NOMO-1 treated with DMSO at 0.1 percent for 48 hours (cell line): ENCODE measurements around the gene CUL1.
"Not testable (repeated sequence)": the region's sequence is repeated elsewhere in the genome, so short reads cannot be mapped to it uniquely, and the experiment has no call there.

ENCODE experiments used
- DNase-seq: peaks from one replicate; lab custom pipeline; 2025; ENCODE audit not compliant: unreplicated experiment; lab: John Stamatoyannopoulos, UW

Gene CUL1

DNA sequence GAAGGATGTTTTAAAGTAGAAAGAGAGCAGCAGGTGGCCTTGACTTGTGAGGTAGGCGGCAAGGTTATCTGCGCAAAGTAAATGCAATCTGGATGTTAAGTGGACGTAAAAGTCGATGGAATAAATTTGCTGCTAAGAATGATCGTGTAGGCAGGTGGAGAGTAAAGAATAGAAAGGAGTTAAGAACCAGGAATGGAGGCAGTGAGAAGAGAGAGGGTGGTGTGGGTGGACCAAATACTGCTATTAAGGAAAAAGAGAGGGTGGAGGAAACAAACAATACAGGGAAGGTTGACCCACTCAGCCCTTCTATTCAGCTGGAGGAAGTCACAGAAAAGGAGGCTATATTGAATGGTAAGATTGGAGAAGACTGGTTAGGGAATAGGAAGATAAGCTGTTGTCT lies 1.9 kb upstream of the CUL1 start:
- no peak for DNase-seq

DNA sequence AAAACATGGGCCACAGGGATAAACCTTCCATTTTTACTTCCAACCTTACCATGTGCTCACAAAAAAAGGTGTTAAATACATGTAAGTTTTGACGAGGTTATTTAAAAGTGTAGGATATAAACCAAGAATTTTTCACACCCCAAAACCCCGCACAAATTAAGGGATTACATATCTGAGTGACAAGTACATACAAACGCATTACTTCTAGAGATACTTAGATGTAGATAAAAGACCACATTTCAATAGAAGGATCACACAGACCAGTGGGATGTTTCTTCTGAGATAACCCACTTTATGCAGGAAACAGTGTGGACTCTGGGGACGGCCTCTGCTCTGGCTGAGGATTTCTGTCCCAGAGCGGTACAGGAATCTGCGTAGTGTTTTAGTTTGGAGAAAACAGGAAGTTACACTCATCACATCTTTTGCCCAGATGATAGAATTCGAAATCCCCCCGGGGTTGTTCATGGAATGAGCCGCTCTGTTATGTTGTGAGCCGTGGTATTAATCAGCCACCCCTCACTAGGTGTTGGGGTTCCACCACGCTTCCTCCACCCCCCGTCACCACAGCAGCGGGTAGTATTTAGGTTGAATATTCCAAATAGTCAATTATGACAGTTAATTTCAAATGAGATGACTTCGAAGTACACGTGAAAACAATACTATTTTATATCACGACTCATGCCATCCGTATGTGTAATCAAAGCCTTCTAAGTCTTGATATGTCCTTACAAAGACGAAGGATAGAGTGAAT lies 1.3 kb upstream of the CUL1 start:
- DNase-seq: no peak

- DNase-seq: no peak
These were observed 701 bp upstream of the CUL1 start for GRCh38 chr7:148698007-148698396.

DNA sequence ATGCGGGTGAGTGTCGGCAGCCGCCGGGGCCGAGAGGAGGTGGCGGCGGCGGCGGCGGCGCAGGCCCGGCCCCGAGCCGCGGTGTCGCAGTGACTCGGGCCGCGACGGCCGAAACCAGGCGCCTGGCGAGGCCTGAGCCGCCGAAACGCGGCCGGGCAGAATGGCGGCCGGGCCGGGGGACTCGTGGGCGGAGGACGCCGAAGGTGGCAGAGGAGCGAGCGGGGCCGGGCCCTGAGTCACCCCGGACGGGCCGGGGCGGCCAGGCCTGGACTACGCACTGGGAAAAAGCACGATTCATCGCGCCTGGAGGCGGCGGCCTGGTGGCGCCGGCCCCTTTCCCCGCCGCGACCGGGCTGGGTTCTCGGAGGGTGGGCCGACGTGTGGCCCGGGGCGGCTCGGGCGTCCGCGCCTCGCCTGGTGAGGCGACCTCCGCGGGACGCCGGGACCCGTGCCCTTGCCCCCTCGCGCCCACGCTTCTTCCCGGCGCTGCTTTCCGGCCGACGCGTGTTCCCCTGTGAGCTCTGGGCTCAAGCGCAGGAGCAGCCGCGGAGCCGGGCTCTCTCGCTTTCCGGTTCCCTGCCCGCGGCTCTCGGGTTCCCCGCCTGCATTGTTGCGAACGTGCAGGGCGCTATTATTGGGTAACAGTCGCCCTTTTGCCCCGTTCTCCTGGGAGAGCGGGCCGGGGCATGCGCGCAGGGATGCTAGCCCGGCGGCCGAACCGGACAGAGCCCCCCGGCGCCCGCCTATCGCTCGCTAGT lies 500 bp downstream of the CUL1 start:
- DNase-seq: peak; percentile 25

DNA sequence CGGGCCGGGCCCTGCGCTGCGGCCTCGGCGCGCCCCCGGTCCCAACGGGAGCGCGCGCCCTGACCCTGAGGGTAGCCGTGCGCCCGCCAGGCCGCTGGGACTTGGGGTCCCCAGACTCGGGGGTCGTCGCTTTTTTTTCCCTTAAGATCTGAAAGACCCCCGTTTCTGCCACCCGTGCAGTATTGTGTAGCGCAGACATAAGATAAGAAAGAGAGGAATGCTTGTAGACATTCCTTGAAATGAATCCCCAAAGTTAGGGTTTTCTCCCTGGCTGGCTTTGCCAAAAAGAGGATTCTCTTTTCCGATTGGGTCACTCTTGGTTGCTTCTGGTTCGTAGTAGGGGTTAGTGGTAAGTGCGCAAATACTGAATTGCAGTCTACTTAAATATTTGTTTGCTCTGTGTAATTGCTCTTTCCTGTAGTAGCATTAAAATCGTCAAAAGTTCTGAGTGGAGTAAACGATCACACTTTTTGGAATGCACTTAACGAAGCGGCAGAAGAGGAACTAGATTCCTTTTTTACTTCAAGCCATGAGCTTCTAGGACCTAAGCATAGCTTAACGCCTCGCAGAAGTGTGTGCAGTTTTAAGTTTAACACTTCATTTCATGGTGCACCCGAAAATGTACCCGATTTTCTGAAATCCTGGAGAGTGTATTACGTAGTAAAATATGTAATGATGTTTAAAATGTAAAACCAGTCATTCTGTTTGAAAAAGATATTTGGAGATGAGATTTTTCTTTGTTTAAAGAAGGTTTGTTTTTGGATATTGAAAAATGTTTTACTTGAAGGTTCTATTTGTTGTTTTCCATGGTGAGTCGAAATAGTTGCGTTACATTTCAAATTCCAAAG lies 1.3 kb downstream of the CUL1 start:
- peak; percentile 15 for DNase-seq

- no peak for DNase-seq
These were observed 2.0 kb downstream of the CUL1 start for GRCh38 chr7:148700661-148701064.

DNA sequence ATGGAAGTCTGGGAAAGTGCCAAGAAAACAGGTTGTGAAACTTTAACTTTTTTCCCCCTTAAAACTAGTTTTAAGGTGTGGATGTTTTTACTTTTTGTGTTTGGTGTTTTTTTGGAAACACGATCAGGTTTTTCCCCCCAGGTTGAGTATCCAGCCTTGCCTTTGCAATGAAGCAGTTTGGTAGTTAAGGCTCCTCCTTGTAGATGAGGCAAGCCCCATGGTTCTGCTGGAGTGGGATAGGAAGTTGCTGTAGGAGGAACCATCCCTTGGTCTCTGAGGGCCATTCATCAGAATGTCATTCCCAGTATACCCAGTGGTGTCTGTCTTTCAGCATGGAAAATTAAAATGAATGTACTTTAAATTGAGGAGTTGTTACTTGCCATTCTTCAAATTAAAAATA lies 2.7 kb downstream of the CUL1 start:
- no peak for DNase-seq

DNA sequence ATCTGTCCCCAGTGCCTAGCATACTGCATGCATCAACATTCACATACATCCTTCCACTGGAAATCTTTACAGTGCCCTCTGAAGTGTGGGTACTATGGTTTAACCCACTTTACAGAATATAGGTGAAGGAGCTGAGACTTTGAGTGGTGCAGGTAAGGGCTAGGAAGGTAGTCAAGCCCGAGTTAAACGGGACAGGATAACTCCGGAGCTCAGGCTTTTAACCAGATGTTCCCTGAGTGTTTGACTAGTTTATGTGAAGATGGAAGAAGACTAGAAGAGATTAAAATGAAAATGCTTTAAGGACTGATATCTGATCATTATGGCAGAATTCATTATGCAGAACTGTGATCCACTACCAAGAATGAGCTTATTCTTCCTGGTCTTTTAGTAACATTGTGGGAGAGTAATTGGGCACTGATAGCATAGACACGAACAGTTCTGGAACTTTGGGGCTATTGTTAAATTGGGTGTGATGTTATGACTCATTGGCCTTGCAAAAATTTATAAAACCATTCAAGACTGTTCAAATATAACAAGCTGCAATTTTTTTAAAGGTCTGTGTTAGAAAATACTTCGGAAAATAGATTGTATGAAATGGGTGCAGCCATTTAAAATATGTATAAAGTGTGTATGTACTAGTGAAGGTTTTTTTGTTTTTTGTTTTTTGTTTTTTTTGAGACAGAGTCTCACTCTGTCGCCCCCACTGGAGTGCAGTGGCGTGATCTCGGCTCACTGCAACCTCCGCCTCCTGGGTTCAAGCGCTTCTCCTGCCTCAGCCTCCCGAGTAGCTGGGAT lies 4.4 kb downstream of the CUL1 start:
- no peak for DNase-seq

DNA sequence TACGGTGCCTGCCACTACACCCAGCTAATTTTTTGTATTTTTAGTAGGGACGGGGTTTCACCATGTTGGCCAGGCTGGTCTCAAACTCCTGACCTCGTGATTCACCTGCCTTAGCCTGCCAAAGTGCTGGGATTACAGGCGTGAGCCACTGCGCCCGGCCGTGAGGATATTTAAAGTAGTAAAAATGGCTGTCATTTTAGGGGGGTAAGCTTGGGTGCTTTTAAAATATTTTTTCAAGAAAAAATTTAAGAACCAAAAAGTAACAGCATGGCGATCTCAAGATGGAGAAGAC lies 4.9 kb downstream of the CUL1 start:
- DNase-seq: not testable (repeated sequence)

DNA sequence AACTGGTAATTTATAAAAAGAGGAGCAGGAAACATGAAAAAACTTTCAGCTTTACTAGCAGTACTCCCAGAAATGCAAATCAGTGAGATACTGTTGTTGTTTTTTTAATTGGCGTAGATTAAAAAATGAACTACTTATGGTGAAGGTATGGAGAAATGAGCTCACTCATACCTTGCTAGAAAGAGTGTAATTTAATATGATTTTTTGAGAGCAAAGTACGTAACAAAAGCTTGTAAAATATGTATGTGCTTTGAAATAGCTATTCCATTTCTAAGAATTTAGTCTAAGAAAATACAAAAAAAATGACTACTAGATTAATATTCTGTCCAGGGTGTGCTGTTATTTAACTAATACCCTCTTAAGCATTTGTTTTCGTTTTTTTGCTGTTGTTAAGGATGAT lies 5.5 kb downstream of the CUL1 start:
- no peak for DNase-seq

GRCh38 chr7:148704970-148705369 lies 6.3 kb downstream of the CUL1 start:
- no peak for DNase-seq

GRCh38 chr7:148706368-148706767 lies 7.7 kb downstream of the CUL1 start:
- no peak for DNase-seq

GRCh38 chr7:148708026-148708885 lies 9.6 kb downstream of the CUL1 start:
- peak; percentile 28 for DNase-seq

GRCh38 chr7:148709014-148709413 lies 10.3 kb downstream of the CUL1 start:
- no peak for DNase-seq

DNA sequence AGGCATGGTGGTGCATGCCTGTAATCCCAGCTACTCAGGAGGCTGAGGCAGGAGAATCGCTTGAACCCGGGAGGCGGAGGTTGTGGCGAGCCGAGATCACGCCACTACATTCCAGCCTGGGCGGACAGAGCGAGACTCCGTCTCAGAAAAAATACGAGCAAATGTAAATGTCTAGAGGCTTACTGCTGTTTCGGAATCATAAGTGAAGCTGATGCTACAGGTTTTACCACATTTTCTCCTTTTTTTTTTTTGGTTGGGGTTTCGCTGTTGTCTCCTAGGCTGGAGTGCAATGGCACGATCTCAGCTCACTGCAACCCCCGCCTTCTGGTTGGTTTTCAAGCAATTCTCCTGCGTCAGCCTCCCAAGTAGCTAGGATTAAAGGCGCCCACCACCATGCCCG lies 11.7 kb downstream of the CUL1 start:
- not testable (repeated sequence) for DNase-seq

DNA sequence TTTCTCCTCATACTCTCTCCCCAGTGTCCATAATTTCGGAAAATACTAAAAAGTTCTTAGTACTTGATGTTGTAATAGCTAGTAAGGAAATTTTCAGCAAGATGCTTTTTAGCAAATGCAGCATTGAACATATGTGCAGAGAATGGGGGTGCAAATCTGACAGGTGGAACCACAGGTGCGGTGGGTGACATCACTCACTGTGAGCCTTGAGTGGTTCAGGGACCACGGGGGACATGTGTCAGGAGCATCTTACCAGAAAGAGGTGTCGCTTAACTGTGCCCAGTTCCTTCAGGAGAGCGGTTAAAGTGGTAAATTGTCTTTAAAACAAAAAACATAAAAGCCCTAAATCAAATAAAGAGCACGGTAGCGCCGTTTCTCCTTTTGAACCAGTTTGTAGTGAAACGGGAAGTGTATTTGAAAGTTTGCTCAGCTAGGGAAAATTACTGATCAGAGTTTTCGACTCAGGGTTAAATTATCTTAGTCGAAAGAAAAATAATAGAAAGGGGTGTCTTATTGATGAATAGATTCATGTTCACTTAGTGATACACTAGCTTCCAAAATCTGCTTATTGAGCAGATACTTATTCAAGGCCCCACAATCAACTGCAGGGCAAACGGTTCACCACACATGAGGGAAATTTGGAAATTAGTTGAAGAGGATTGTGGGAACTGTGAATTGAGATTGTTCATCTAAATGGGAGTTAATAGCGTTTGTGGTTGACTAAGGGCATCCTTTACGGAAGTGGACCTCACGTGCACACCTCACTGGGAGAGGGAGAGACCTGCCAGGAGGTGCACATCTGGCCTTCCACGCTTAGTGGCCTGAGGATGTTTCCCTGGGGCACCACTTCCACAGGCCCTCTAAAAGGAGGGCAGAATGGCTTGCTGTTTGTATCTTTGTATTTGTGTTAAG lies 12.7 kb downstream of the CUL1 start:
- peak; percentile 30 for DNase-seq

DNA sequence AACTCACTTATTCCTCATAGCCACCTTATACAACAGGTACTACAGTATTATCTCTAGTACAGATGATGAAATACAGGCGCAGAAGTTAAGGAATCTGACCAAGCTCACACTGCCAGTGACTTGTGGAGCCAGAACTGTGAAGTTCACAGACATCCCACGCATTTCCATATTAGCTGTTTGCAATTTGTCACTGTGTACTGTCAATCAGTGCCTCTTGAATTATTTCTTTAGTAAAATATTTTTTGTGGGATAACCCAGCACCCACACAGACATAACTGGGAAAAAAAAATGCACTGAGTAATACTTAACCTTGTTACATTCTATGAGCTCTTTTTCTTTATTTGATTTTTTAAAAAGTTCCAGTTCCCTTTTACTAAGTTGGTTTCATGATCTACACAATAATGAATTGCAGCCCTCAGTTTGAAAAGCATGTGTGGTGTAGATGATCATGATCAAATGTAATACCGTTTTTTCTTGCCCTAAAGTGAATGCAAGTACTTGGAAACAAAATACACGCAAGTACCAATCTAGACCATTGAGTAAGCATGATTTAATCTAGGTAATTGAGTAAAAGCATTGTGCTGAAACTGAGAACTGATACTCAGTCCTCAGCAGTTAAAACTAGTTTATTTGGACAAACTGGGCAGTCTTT lies 14.1 kb downstream of the CUL1 start:
- peak; percentile 8 for DNase-seq

DNA sequence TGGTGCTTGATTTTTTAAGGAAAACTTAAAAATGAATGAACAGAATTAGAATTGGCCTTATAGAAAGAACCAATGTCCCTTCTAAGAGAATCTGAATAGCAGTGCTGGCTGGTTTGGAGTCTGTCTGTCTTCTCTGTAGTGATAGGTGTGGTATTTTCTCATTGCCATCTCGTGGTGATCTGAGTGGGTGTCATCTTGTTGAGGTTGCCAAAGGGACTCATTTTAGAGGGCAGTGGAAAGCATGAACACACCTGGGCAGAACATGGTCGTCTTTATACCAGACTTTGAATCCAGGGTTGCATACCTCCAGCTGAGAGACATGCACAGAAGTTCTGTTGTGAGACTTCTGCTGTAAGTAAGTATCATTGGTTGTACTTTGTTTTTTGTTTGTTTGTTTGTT lies 15.8 kb downstream of the CUL1 start:
- DNase-seq: no peak

DNA sequence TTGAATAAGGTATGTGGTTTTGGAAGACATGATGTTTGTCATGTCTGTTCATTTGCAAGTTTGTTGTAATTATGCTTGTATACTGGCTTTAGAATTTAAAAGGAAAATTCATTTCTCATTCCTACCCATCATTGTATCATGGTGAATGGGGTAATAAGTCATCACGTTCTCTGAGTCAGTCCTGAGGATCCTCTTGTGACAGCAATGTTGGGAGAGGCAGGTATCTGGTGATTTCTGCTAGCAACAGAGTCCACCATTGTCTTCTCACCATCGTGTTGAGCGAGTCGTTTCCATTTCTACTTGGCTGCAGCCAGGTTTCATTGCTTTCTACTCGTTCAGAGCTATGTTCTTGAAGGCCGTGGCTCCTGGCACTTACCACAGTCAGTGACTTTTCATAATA lies 16.3 kb downstream of the CUL1 start:
- DNase-seq: no peak
